HG03045 (cell line): ENCODE measurements around the gene GCSAM.
A peak's percentile ranks its signal among the peaks of the same experiment; 100 is the strongest.

ENCODE experiments used
- ATAC-seq: cut with Tn5 transposase; IDR thresholded peaks from one replicate; pipeline ENCODE4 v1.9.1; 2021; ENCODE audit warnings: mild to moderate bottlenecking, moderate library complexity; ENCODE audit not compliant: unreplicated experiment

The GCSAM gene

DNA sequence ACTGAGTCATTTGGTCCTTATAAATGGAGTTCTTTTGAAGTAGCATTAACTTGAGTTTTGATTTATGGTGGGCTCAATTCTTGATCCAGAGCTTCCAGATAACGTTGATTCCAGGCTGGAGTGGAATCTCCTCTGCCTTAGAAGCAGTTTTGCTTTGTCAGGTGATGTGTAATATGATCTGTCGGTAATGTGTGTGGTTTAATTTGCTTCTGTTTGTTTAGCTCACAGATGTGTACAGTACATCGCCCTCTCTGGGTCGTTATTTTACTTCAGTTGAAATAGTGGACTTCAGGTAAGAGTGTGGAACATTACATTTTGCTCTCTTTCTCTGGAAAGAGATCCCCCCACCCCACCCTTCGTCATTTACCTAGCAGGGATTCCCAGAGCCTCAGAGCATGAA is 23.7 kb downstream of the GCSAM start:
- no peak for ATAC-seq

DNA sequence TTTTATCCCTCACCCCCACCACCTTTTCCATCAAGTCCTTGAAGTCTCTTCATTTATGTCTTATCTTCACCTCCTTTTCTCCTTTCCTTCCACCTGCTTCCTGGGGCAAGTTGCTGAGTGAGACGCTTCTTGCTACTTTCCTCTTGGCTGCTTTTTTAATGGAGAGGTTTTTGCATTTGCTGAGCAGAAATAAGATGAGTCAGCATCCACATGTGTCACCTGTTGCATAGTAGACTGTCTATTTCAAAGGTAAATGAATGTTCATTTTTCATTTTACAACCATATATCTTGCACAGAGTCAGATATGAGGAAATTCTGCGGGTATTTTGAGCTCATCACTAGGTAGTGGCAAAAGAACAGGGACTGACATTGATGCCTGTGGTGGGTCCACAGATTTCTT is 28.3 kb downstream of the GCSAM start:
- ATAC-seq = no peak

DNA sequence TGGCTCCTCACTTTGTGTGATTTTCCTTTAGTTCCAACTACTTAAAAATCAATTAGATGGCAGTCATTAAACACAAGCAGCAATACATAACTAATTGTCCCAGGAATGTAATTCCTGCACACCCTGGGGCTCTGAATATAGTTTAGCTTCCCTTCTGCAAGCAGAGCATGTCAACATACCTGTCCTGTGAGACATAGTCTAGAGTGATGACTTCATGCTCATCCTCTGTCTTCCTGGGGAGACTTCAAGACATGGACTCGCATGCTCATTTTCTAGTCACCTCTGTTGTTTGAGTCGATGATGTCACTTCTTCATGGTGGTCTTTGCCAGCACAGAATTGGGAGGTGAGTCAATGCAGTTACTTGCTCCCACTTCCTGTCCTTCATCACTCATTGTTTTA is 31.1 kb downstream of the GCSAM start:
- no peak for ATAC-seq

DNA sequence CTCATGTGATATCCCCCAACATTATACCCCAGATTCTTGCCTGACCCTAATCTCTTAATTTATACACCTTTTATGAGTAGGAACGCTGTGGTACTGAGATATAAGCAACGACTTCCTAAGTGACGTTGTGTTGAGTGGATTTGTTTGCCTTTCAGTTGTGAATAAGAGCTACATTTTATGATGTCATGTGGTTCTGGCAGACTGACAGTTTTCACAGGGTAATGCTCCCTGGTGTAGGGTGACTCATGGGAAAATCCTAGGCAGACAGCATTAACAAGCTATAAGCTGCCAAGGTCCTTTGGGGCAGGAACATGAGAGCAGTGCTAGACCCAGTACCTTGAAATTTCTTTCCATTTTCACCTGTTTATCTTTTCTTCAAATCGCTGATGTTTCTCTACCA is 35.7 kb downstream of the GCSAM start:
- peak; percentile 62 for ATAC-seq

DNA sequence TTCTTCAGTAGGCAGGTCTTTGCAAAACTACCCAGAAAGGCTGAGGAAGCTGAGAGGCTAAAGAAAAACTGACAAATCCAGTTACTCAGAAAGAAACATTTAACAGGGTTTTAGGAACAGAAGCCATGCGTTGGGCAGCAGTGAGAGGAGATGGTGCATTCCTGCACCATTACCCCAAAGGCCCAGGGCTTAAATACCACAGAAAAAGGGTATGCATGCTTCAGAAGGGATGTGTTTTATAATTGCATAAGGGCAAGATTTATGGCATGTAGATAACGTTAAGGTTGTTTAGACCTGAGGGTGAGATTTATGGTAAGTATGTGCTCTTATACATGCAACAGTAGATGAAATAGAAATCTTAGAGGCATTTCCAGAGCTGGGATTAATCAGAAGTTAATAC is 36.9 kb downstream of the GCSAM start:
- no peak for ATAC-seq

DNA sequence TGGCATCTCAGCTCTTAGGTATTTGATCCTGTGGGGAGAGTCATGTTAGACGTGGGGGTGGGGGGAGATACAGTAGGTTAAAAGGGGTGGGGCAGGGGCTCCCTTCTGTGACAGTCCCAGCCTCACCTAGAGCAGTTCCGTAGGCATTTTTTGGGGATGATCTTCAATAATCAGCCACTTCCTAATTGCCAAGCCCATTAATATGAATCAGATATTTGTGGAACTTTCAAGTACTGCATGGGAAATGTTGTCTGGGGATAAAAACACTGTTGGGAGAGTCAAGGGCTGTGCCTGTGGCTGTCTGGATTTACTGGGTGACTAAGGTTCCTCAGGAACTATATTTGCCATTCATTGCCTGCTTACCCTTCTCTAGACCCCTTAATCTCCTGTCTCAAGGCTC is 37.3 kb downstream of the GCSAM start:
- no peak for ATAC-seq

DNA sequence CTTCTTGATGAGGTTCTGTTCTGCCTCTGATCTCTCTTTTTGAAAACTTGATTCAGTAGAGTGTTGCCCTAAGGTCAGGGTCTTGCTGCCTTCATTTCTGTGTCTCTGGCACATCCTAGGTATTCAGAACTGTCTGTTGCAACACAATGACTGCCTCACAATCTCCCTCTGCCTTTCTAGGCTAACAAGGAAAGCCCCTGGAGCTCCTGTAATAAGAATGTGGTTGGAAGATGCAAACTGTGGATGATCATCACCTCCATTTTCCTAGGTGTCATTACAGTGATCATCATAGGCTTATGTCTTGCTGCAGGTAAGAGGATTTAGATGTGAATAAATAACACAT is 39.9 kb downstream of the GCSAM start:
- no peak for ATAC-seq

DNA sequence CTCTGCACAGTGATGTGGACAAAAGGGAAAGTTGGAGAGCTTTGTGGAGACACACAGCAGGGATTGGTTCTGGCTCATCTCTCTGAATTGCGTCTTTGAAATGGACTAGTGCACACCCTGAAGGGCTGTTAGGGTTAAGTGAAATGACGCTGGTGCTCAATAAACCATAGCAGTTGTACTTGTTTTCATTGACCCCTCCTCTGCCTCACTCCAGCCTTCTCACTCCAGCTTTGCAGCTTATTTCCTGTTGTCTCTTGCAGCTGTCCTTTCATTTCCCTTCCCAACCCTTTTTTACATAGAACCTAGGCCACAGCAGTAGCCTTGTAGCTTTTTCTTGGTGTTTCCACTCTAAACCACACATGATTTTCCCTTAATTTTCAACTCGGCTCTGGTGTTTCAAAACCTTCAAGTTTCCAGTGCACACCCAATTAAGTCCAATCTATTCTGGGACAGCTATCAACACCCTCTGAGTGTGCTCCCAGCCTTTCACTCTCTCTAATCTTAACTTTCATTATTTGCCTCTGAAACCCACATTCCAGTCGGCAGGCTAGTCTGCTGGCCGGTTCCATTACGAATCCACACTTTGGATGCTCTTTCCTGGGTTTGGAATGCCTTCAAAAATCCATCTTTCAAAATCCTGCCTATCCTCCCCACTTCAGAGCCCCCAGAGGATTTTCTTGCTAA is 40.4 kb downstream of the GCSAM start:
- no peak for ATAC-seq

DNA sequence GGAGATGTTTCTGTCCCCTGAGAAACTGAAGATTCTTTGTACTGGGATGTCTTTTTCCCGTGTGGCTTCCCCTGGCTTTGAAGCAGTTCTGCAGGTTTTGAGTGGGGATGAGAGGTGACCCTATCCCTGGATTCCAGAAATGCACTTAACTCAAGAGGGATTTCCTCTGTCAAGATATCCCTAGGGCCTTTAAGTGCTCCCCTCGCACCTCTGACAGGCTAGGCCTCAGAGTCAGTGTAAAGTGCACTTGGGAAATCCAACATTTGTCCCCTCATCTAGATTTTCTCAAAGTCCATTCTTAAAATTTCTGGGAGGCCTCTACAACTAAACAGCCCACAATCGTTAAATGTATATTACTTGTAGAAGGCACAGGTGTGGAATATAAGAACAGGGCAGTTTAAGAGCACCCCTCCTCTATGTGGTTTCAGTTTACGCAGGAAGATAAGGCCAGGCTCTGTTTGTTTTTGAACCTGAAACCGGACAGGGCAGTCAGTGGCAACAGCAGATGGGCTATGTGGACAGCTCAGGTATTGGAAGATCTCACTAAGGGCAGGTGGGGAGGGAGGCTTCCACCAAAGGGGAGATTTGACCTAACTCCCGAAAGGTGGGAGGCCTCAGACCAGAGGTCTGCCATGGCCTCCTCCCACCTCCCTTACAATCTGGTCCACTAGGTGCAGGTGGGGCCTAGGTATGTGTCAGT is 42.0 kb downstream of the GCSAM start:
- ATAC-seq = no peak

DNA sequence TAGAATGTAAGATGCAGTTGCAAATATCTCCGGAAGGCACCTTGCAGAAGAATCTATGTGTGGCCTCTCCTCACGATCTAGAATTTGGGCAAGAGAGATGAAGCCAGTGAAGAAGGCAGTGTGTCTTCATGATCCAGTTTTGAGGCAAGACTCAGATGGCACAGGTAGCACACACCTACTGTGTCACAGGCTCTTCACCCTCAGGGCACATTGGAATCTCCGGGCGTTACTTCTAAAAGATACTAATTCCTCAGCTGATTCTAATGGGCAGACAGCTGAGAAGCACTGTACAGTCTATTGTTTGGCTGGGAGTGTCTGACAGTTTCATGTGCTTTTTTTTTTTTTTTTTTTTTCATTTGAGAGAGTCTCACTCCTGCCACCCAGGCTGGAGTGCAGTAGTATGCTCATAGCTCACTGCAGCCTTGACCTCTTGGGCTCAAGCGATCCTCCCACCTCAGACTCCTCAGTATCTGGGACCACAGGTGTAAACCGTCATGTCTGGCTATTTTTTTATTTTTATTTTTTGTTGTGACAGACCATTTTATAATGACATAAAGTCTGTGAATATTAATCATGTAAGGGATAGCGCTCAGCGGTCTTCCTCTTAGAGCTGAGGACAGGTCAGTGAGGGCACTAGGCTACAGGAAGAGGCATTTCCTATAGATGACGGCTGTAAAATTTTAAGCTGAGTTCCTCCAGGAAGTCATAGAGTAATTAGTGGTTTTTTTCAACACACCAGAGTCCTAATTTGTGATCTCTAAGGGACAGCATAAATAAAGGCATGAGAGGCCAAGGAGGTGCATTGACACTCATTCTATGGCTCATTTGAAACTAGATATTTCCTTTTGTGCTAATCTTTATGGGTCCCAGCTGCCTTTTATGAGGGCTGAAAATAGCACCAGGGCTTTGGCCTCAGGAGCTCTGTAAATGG is 42.8 kb downstream of the GCSAM start:
- no peak for ATAC-seq

DNA sequence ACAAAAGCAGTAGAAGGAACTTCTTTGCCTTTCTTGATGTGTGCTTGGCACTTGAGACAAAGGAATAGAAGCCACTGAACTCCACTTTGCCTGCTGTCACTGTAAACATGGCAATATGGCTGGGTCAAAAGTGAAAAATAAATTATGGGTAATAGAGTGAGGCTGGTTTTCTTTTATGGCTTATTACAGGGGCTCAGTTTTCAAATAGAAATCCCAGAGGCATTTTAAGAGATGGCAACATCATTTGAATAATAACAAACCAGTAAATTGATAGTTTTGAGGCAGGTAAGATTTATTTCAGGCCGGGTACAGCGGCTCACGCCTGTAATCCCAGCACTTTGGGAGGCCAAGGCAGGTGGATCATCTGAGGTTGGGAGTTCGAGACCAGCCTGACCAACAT is 44.1 kb downstream of the GCSAM start:
- ATAC-seq = no peak

DNA sequence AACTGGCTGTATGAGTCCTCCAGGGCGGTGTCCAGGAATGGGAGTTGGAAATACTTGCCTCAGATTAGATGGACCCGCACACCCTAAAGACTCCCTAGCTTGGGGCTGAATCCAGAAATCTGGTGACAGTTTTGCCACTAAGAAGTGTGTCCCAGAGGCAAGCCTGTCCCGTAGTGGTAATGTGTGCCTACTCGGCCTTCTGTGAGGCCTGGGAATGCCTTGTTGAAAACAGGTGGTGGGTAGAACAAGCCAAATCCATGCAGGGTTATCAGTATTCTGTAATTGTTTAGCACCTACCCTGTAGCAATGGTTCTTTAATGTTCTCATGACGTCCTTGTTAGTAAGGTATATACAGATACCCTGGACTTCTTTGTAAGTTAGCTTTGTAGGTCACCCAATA is 45.3 kb downstream of the GCSAM start:
- no peak for ATAC-seq

DNA sequence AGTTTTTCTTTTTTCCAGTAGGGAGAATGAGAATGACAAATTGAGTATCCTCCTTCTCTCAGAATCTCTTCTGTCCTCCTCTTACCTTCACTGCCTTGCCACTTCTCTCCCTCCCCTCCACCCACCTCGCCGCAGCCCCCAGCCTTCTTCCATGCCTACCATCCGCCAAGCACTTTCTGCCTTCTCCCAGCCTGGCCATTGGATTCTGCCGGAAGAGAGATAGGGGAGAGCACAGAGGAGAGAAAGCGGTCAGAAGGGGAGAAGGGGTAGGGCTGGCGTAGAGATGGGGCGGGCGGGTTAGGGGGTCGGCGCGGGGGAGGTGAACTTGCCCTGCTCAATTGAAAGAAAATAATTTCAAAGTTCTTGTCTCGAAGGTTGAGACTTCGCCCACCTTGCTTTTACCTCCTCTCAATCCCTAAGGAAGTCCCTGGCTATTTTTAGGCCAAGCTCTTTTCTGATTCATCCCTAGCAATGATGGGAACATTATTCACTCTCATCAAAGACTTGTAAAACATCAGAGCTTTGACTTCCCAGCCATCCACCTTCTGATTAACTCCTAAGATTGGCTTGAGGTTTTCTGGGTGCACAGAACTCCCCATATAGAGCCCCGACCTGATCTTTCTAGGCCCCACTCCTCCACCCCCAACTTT is 46.0 kb downstream of the GCSAM start:
- ATAC-seq = no peak

DNA sequence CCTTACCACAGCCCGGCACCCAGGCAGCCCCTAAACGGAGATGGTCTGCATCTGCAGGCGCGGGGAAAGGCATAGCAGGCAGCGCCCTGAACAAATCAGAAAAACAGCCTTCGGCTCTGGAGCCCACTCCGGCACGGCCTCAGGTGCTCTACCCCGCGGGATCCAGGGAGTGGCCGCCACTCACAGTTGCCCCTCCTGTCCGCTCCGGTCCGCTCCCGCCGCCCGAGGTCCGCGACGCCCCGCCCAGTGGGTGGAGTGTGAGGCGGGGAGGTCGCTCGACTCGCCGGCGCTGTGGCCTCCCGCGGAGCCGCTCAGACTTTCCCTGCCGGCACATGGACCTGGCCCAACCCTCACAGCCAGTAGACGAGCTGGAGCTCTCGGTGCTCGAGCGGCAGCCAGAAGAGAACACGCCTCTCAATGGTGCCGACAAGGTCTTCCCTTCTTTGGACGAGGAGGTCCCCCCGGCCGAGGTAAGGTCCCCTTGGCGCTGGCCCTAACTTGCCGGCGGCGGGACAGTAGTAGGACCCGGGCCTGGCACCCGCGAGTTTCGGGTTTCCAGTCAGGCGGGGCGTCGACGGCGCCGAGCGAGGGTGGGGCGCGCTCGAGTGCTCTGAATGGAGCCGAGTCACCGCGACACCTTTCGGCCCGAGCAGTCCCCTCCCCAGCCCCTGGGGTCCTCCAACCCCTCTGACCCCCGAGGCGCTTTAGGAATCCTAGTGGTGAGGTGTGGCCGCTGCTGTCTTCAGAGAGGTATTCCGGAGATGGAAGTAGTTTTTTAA is 46.8 kb downstream of the GCSAM start, which contains the start of gene C3orf52:
C3orf52 (plus strand) TSS at position 314 of the 779 bp plus-strand sequence; CDS start at position 333, 19 bp downstream.
- peak; percentile 96 for ATAC-seq

DNA sequence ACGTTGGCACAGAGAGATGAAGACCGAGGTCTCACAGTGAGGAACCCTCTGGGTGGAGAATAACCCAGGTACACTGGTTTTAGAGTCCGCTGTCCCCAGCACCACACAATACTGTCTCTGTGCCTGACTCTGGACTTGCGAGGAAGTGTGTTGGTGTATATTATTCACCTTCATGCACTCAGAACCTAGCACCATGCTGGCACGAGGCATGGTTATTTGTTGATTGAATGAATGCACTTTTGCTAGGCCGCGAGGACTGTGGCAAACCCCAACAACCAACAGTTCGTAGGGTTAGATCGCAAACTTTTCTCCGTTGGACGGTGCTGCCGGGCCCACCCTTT is 47.3 kb downstream of the GCSAM start:
- no peak for ATAC-seq

DNA sequence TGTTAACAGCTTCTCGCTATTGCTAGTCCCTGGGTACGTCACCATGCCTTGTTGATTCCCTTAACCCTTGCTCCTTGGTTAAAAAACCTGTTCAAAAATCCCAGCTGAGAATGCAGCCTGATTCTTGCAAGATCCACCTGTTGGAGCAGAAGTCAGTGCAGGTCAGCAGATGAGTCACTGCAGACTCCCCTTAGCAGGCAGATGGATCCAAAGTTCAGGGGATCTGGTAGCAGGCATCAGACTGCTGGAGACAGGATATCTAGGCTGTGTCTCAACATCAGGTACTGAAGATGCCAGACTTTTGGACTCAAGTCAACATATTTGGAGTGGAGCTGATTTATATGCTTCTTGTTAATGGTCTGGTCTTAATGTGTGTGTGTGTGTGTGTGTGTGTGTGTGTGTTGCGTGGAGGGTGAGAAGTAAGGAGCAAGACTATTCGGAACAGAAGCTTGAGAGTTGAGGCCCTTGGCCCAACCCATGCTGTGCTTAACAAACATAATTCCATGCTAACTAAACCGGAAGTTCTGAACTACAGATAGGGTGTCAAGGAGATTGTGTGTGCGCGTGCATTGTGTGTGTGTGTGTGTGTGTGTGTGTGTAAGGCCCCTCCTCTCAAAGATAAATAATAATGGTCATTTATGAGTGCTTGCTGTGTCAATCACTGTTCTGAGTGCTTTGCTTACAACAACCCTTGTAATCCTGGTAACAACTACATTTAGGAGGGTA is 47.9 kb downstream of the GCSAM start:
- ATAC-seq = no peak

DNA sequence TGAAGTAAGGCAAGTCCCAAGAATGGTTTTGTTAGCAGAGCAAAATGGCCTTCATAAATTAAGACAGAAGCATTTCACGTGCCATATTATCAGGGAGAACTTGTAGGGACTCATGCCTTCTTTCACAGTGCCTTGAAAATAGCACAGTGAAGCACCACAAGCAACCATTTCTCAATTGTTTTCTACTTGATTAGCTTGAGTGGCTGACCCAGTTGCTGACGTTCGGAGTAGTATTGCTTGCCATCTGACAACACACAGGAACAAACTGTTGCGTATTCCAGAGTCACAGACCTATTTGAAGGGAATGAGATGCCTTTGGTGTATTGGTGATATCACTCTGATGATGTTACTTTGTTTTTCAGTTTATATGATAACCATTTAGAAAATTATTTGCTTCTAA is 49.8 kb downstream of the GCSAM start:
- no peak for ATAC-seq

DNA sequence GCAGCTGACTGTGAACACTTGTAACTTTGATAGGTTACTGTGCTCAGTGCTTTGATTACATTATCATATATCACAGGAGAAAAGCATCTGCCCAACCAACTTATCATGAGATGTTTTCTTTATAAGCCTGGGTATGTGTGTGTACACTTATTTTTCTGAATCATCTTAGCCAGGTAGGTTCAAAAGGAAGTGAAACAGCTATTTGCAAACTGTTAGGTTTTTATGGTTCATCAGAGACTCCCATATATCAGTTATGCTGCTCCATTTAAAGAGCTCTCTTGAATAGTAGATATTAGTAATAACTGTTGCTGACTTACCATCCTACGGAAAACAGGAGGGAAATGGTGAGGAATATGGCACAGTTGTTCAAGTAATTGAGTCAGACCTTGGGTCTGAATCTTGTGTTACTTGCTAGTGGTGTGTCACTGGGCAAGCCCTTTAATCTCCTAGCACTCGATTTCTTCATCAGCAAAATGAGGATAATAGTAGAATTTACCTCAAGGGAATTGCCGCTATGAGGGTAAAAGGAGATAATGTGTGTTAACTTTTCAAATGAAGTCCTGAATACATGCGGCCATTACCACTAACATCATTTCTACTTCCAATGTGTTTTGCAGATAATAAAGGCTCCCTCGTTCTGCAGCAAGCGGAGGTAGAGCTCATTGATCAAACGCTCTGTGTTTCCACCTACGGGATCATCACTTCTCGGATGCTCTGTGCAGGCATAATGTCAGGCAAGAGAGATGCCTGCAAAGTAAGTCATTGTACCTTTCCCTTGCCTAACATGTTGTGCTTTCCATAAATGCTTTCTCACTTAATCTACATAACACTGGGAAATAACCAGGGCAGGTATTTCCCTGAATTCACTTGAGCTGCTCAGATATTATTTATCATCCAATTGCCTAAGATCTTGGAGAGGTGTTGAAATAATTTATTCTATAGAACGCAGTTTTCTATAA is 54.6 kb downstream of the GCSAM start:
- no peak for ATAC-seq
